Right lobe of liver (tissue), 6 donors: Measurements from ENCODE around the gene IL17B. TPM values are rescaled to one million over a fixed set of nuclear protein-coding genes. Genes with fewer than 3 reads are reported as not detected.
A peak's percentile ranks its signal among the peaks of the same experiment; 100 is the strongest.
"Not testable (repeated sequence)": the region's sequence is repeated elsewhere in the genome, so short reads cannot be mapped to it uniquely, and the experiment has no call there.

ENCODE experiments used
- ATAC-seq, 4 donors: fragments of 200-7000 bp; cut with Tn5 transposase; one replicate each; pipeline ENCODE4 v1.9.1; 2020; ENCODE audit warnings: mild to moderate bottlenecking in 4 of 4, moderate library complexity in 4 of 4
- DNase-seq, 3 donors: peaks; one replicate each; pipeline ENCODE4 v3.0.0-alpha.2; 2020
- H3K27ac ChIP-seq, 3 donors: fragments of 200-600 bp; one replicate each; pipeline ENCODE4 v1.8.0; 2022
- H3K27me3 ChIP-seq, 2 donors: fragments of 200-600 bp; one replicate each; pipeline ENCODE4 v1.8.0; 2022
- H3K36me3 ChIP-seq, 4 donors: fragments of 200-600 bp; sonication (generic) in 1 of 4; one replicate each; pipeline versions ENCODE4 v1.5.1 to v1.8.0; 2017 to 2022; ENCODE audit warnings: control low read depth in 1 of 4
- H3K4me1 ChIP-seq, 4 donors: fragments of 200-600 bp; sonication (generic) in 1 of 4; one replicate each; pipeline versions ENCODE4 v1.5.1 to v1.8.0; 2017 to 2022; ENCODE audit warnings: control low read depth in 1 of 4
- H3K4me3 ChIP-seq, 3 donors: fragments of 200-600 bp; one replicate each; pipeline ENCODE4 v1.8.0; 2022
- H3K9me3 ChIP-seq, 4 donors: fragments of 200-600 bp; sonication (generic) in 1 of 4; one replicate each; pipeline versions ENCODE4 v1.5.1 to v1.8.0; 2017 to 2022; ENCODE audit warnings: control low read depth in 1 of 4
- POLR2A ChIP-seq: fragments of 450-650 bp; IDR thresholded peaks from one replicate; pipeline ENCODE4 v1.6.1; 2017; ENCODE audit warnings: antibody characterized with exemption, mild to moderate bottlenecking
- WGBS: methylation state at CpG from one replicate; pipeline ENCODE4 v1.1.6; 2018; ENCODE audit warnings: low coverage, low lambda C conversion rate; ENCODE audit not compliant: insufficient coverage; ENCODE audit errors: missing lambda C conversion rate; 5-methylcytosine and 5-hydroxymethylcytosine counted together
- intact Hi-C, 2 donors: fragments of 100-400 bp; cut with DNase I; formaldehyde crosslinking; loops; one replicate each; pipeline versions ENCODE4 v1.11.2 to v1.14.1; 2022
- total RNA-seq, 6 experiments: library from RNA; depleted of rRNA in 2 of 6; stranded (reverse); fragments of >200 nt in 2 of 6; fragmentation: NEBNext Ultra II Directional in 3 of 6; extraction: Animal tissue kit (Norgen Biotek cat#: 25700) in 3 of 6; gene quantifications; one replicate each; pipeline versions ENCODE4 v1.1.0 to v1.2.4, GENCODE V29; 2016 to 2023
- TF ChIP-seq, protein P1 (sequence below), 4 donors: fragments of 200-600 bp in 3 of 4; fragments of 450-650 bp in 1 of 4; IDR thresholded peaks; one replicate each; pipeline versions ENCODE4 v1.5.1 to v1.8.0; 2016 to 2022; ENCODE audit warnings: antibody characterized with exemption in 4 of 4, mild to moderate bottlenecking in 2 of 4
- donor health status: DM: no; HTN: yes; CAD: no.
- donor health status: DM: no; HTN: no; CAD: no.
- donor health status: DM: no; HTN: no; CAD: no.
- donor health status: DM: no; HTN: yes; CAD: no.
- donor health status: DM: no; HTN: yes; CAD: no.

IL17B gene
- total RNA-seq, 6 experiments from 2014 or later: not detected

DNA sequence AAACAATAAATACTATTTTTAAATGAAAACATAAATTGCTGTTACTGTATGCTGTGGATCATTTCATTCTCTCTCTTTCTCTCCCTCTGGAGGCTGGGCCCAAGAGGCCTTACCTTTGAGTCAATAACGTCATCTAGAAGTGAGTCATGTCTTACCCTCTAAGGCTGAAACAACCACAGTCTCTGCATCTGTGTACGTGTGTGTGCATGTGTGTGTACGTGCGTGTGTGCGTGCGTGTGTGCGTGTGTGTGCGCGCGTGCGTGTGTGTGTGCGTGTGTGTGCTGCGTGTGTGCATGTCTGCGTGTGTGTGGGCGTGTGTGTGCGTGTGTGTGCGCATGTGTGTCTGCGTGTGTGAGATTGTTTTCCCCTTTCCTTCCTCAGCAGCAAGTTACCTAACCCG is 13.6 kb upstream of the IL17B start:
- 83% methylated on average over 15 of the region's 19 CpGs for WGBS
- no peak for DNase-seq
- no peak overlapping the region for H3K27ac ChIP-seq

DNA sequence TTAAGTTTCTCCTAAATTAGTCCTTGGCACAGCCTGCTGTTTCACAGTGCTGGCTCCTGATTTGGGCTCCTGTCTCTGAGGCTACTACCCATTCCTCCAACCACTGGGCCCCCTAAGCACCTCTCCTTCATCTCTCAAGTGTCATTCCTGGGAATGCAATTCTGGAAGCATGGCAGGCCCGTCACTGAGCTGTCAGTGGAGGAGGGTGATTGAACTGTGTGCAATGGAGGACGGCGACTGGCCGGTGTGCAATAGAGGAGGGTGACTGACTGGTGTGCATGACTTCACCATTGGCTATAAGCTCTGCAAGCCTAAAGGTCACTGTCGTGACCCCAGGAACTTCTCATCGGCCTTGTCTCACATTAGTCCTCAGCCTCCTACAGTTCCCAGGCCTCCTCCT is 12.4 kb upstream of the IL17B start:
- no peak for DNase-seq
- 70% methylated on average over 2 of the region's 6 CpGs for WGBS
- intact Hi-C loops: no loop called here
- TF ChIP-seq POLR2A: no peak
- TF ChIP-seq, protein P1, sequence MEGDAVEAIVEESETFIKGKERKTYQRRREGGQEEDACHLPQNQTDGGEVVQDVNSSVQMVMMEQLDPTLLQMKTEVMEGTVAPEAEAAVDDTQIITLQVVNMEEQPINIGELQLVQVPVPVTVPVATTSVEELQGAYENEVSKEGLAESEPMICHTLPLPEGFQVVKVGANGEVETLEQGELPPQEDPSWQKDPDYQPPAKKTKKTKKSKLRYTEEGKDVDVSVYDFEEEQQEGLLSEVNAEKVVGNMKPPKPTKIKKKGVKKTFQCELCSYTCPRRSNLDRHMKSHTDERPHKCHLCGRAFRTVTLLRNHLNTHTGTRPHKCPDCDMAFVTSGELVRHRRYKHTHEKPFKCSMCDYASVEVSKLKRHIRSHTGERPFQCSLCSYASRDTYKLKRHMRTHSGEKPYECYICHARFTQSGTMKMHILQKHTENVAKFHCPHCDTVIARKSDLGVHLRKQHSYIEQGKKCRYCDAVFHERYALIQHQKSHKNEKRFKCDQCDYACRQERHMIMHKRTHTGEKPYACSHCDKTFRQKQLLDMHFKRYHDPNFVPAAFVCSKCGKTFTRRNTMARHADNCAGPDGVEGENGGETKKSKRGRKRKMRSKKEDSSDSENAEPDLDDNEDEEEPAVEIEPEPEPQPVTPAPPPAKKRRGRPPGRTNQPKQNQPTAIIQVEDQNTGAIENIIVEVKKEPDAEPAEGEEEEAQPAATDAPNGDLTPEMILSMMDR (IDR thresholded peaks at IDR 0.05): no peak
- Histone ChIP-seq H3K27me3 (no peaks in the 10 kb centered on the region), H3K36me3 (no peaks in the 10 kb centered on the region), H3K4me3 (no peak overlapping the region), H3K4me1 (no peaks in the 10 kb centered on the region), H3K9me3 (no peaks in the 10 kb centered on the region), H3K27ac (no peak overlapping the region)
- ATAC-seq: no peak

More for the DNA sequence above, 13.6 kb upstream of the IL17B start:
- no peaks in the 10 kb centered on the region for H3K36me3 ChIP-seq
- H3K4me1 ChIP-seq: no peaks in the 10 kb centered on the region
- intact Hi-C loops: no loop called here
- no peak overlapping the region for H3K4me3 ChIP-seq
- no peak for TF ChIP-seq POLR2A
- TF ChIP-seq, protein P1 (IDR thresholded peaks at IDR 0.05): no peak
- H3K27me3 ChIP-seq: no peaks in the 10 kb centered on the region
- ATAC-seq: no peak
- H3K9me3 ChIP-seq: no peaks in the 10 kb centered on the region

DNA sequence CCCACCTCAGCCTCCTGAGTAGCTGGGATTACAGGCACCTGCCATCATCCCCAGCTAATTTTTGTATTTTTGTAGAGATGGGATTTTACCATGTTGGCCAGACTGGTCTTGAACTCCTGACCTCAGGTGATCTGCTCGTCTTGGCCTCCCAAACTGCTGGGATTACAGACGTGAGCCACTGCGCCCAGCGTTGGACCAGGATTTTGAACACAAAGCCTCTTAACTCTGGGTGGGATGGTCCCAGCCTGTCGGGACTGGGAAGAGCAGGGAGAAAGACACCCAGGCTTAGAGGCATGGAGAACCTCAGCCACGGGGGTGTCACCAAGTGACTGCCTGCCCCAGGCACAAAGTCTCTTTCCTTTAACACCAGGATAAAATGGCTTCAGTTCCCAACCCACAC is 12.0 kb upstream of the IL17B start:
- H3K27me3 ChIP-seq, DNase-seq, H3K36me3 ChIP-seq, H3K4me3 ChIP-seq, H3K4me1 ChIP-seq, H3K9me3 ChIP-seq, intact Hi-C loops, H3K27ac ChIP-seq, ATAC-seq: not testable (repeated sequence)
- 79% methylated on average over 6 of the region's 6 CpGs for WGBS

DNA sequence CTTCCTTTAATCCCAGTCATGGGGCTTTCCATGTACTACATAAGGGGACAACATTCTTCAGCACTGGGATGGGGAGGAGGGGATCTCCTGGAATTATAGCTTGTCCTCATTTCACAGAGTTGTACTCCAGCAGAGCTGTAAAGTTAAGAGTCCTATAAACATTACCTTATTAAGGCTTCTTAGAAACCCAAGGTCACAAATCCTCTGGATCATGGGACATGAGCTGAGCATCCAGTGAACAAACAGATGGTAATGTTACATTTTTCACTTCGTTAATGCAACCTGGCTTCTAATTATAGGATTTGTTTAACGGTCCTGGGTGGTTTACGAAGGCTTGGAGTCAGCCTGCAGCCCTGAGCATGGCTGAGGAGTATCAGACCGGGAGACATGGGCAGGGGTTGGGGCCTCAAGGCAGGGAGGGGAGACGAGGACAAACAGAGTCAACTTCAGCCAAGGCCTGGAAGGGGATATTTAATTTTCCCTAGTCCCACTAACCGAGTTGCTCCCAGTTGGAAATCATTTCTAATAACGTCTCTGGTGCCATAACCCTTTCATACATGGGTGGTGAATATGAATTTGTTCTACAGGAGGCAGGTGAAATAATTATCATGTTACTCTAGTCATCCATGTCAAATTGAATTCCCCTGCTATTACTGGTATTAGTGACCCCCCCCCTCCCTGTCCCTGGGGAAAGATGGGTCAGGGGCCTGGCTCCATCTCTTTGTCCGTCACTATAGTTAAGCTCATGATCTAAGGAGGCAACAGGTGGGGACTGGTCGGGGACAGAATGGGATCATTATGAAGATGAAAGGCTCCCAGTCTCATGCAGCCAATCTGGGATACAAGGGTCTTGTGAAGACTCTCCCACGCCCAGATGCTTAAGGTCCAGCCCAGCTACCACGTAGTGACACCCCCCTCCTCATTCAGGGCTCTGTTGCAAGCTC is 10.7 kb upstream of the IL17B start:
- TF ChIP-seq POLR2A: no peak
- TF ChIP-seq, protein P1 (IDR thresholded peaks at IDR 0.05): no peak
- H3K27me3 ChIP-seq: no peaks in the 10 kb centered on the region
- H3K4me3 ChIP-seq: no peak overlapping the region
- intact Hi-C loops: no loop called here
- H3K4me1 ChIP-seq: no peaks in the 10 kb centered on the region
- ATAC-seq (no peak), DNase-seq (no peak)
- H3K9me3 ChIP-seq: no peaks in the 10 kb centered on the region
- 49% methylated on average over 5 of the region's 11 CpGs for WGBS
- no peaks in the 10 kb centered on the region for H3K36me3 ChIP-seq
- H3K27ac ChIP-seq: no peak overlapping the region

DNA sequence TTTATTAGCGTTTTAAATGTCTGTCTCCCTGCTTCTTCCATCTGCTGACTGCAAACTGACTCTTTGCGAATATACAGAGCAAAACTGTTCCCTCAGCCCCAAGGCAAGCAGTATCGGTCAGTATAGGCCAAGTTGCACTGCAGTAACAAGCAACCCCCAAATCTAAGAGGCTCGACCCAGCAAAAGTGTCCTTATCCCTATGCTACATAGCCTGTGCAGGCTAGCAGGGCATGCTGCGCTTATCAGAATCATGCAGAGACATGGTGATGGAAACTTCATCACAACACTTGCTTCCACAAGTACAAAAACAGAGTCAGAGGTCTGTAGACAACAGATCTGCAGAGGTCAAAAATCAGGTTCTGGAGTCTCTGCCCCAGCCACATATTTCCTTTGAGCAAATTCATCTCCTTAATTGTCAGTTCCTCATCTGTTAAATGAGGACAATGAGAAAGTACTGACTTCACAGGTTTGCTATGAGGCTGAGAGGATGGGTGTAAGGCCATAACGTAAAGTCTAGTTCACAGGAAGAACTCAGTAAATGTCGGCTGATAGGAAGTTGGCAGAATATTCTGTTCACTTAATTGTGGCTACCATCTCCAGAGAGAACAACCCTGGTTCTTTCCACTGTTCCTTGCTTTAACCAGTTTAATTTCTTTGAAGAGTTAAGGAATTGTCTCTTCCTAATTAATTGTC is 9.6 kb upstream of the IL17B start:
- intact Hi-C loops: no loop called here

More for the DNA sequence above, 9.6 kb upstream of the IL17B start:
- WGBS: 57% methylated on average over 7 of the region's 7 CpGs
- H3K9me3 ChIP-seq: no peaks in the 10 kb centered on the region
- H3K36me3 ChIP-seq: no peaks in the 10 kb centered on the region
- no peak for DNase-seq
- TF ChIP-seq, protein P1 (IDR thresholded peaks at IDR 0.05): no peak
- no peak for TF ChIP-seq POLR2A
- H3K4me1 ChIP-seq: no peaks in the 10 kb centered on the region
- no peak overlapping the region for H3K27ac ChIP-seq
- H3K4me3 ChIP-seq: no peak overlapping the region
- no peaks in the 10 kb centered on the region for H3K27me3 ChIP-seq
- peak in 1 of 4 donors; percentile 29 for ATAC-seq
